GM18507 (cell line): ENCODE data around the gene RRP1.

Experiments
- DNase-seq: peaks from one replicate; pipeline ENCODE4 v3.0.0; 2011; ENCODE audit warnings: low read depth; ENCODE audit not compliant: insufficient read length; ENCODE audit errors: extremely low spot score
- FAIRE-seq: peaks from 2 replicates; lab custom pipeline; 2011; peaks lifted over from hg19 to GRCh38; lab: Jason Lieb, UNC

Gene RRP1

GRCh38 chr21:43853851-43854772 lies 64.7 kb downstream of the RRP1 start:
- DNase-seq (no peak), FAIRE-seq (no peak)
